Hematopoietic multipotent progenitor cell (in vitro differentiated cells): Measurements from ENCODE around the gene NINL. TPM values are rescaled to one million over a fixed set of nuclear protein-coding genes. Genes with fewer than 3 reads are reported as not detected.
A peak's percentile ranks its signal among the peaks of the same experiment; 100 is the strongest.
"Not testable (repeated sequence)": the region's sequence is repeated elsewhere in the genome, so short reads cannot be mapped to it uniquely, and the experiment has no call there.

ENCODE experiments used
- DNase-seq, 3 donors: peaks; one replicate each; pipeline ENCODE4 v3.0.0-alpha.2; 2011 to 2015; ENCODE audit warnings: low read depth in 2 of 3, low spot score in 2 of 3
- total RNA-seq: library from RNA; depleted of rRNA; stranded (reverse); fragments of >200 nt; gene quantifications from one replicate; pipeline ENCODE4 v1.2.3, GENCODE V29; 2012

Gene NINL
- total RNA-seq, 1 donor = under 0.01 TPM

DNA sequence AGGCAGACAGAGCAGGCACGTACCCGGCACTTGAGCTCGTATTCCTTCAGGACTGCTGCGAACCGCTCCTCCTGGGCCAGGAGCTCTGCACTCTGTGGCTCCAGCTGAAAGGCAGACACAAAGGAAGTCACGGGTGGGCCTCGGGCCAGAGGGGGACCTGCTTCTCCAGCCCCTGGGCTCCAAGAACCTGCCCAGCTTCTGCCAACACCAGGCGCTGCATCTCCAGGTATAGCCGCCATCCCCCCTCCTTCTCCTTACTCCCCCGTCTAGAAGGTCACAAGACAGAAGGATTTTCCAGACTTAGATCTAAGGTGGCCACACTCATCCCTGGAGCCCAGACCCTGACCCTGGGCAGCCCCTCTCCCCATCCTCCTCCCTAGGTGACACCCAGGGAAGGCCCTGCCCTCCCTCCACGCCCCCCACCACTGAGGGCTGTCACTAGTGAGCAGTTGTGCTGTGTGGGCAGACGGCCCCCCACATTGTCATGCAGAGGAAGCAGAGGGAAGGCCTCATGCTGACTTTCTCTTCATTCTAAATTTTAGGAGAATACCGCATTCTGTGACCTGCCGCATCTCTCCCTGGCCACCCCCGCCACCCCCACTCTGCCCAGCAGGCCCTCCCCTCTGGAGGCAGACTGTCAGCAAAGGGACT is 96.0 kb downstream of the NINL start:
- no peak for DNase-seq

DNA sequence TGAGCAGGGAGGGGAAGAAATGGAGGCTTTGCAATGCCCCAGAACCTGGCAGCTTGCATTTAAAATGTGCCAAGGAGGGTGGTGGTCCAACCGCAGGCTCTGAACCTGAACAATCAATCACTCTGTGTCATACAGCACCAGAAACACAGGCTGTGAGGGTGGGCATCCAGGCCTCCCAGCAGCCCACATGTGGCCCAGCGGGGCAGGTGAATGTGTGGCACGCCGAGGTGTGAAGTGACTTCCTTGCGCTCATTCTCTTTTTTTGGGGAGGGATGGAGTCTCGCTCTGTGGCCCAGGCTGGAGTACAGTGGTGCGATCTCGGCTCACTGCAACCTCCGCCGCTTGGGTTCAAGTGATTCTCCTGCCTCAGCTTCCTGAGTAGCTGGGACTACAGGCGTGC is 97.4 kb downstream of the NINL start:
- DNase-seq = no peak

DNA sequence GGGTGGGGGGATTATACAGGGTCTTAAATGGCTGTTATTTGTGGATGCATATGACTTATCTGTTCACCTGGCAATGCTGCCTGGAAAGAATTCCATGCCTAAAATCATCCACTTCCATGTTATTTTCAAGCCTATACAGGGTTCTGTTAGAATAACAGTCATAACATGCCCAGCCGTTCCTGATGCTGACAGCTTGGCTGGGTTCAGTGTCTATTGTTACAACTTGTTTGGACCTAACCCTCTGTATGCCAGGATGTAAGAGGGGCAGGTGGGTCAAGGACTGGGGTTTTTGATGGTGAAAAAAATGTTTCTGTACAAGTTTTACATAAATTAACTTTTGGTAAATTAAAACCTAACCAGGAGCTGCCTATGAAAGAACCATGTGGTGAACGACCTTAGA is 98.0 kb downstream of the NINL start:
- DNase-seq = no peak

- DNase-seq = no peak
These were observed 99.0 kb downstream of the NINL start for GRCh38 chr20:25486377-25486776.

DNA sequence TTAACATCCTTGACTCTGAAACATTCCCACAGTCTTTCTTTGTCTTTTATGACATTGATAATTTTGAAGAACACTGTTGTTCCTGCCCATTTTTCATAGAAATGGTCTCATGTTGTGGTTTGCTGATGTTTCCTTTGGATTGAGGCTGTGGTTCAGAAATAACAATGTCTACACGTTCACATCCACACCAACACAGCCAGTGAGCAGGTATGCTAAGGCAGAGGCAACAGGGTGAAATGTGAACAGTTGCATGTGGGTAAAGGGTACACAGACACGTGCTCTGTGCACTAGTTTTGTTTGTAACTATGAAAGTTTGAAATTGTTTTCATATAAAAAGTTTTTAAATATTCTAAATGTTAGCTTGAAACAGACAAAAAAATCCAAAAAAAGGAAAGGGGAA is 99.5 kb downstream of the NINL start:
- no peak for DNase-seq

DNA sequence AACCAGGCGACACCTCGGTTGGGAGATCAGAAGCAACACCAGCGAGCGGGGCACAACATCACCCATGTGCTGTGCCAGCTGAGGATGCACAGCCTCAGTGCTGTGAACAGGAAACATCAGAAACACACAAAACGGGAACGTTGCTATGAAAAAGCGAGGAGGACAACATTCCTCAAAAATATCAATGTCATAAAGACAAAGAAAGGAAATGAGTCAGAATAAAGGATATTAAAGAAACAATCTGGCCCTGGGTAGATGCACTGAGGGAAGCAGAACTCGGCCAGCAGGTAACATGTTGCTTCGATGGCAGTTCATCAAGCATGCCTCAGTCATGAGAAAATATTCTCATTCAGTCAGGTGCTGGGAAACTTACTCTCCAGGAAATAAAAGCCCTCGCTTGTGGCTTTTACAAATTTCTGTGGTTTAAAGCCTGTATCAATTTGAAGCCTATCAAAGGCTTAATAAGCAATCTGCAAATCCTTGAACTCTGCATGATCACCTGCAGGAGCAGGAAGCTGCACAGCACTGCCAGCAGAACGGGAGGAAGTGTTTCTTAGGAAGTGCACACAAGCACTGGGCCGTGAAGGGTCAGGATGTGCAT is 100.3 kb downstream of the NINL start:
- no peak for DNase-seq

GRCh38 chr20:25484224-25484846 is 101.0 kb downstream of the NINL start:
- no peak for DNase-seq

DNA sequence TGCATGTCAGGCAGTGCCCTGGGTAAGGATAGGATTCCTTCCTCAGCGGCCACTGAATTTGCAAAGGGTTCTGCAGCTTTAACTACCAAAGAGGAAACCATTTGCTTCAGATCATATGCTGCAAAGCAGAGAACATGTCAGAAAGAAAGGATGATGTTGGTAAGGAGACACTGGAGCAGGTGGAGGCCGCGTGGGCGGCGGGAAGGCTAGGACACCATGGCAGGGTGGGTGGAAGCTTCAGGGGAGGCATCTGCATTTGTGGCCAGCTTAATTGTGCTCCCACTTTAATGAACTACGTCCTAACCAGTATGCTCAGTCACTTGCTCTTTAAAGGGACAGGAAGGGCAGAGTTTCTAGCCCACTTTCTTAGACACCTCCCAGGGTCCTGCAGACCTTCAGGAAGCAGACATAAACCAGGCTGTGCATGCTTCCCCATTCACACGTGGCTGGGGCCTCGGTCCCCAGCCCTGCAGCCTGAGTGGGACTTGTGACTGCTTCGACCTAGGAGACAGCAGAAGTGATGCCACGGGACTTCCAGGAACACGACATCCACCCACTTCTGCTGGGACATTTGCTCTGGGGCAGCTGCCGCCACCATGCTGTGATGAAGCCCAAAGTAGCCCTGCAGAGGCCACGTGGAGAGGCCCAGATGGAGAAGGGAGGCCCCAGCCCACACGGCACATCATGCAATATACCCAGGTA is 101.7 kb downstream of the NINL start:
- no peak for DNase-seq

DNA sequence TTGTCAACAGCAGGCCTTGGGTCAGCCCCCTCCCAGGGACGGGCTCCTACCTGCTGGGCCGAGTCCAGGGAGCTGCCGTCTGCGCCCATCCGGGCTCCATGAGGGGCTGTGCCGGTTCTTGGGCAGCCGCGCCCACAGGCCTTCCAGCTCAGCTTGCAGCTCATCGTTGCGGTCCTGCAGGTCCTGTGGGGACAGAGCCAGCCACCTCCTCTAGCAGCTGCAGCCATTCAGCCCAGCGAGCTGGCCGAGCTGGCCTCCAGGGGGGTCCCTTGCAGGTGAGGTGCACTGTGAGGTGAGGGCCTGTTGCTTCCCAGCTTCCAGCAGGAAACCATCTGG is 103.4 kb downstream of the NINL start:
- DNase-seq = no peak

GRCh38 chr20:25481235-25481917 is 104.0 kb downstream of the NINL start:
- no peak for DNase-seq

- no peak for DNase-seq
These were observed 104.5 kb downstream of the NINL start for GRCh38 chr20:25480797-25481196.

DNA sequence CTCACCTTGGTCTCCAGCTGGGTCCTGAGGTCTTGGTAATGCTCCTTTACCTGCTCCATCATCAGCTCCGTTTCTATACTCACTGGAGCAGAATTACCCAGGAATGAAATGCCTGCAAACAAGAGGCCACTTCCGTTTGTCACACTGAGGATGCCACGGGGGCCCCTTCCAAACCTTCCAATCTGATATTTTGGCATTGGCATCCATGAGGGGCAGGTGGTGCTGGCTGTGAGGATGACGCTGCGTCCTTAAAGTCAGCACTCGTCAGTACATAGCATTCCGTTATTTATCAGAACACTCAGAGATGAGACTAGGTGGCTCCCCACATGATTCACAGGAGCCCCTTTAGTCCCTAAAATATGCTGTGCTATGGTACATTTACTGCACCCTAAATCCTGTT is 105.2 kb downstream of the NINL start:
- no peak for DNase-seq

DNA sequence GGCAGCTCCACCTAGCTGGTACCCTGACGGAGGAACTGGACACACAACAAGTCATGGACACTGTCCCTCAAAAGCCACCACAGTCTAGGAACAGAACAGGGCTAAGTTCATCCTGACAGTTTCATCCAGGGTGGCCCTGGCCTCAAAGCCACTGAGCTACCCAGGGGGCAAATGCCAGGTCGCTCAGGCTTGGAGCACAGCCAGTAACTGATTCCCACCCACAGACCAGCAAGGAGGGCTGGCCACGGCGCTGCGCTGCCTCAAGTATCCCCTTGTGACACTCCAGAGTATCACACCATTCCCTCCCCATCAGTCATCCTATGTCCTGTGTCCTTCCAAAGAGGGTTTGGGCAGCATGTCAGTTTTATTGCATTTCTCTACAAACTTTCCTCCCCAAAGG is 105.7 kb downstream of the NINL start:
- no peak for DNase-seq

- DNase-seq = no peak
These were observed 106.3 kb downstream of the NINL start for GRCh38 chr20:25478889-25479568.

GRCh38 chr20:25477014-25477882 is 108.1 kb downstream of the NINL start:
- no peak for DNase-seq

DNA sequence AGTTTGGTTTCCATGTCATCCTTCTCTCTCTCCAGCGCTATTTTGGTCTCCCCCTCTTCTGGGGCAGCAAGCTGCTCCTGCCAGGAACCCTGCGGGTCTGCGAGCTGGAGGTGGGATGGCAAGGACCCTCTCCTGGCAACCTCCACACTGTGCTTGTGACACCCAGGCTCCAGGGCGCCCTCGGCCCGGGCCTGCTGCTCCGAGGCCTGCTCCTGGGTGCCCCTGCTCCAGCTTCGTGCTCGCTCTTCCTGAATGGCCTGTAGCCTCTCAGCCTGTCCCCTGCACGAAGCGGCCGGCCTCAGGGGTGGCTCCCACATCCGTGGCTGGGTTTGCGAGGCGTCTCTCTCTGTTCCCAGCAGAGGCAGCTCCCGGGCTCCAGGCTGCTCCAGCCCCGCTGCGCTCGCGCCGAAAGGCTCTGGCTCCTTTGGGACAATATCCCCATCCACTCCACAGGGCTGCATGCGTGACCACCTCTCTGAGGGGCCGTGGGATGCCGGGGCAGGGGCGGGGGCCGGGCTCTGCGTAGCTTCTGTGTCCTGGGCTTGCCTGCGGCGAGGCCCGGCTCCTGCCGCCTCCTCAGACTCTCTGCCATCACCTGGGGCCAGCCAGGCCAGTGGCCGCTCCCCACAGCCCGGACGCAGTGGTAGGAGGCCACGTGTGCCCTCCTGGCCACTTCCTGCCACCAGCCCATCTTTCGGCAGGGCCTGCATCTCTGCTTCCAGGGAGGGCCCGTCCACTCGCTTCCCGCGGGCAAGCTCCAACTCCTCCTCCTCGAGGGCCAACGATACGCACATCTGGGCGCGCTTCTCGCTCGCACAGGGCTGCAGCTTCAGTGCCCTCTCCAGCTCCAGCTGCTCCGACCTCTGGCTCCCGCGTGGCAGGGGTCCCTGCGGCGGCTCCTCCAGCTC is 109.0 kb downstream of the NINL start:
- DNase-seq = no peak

DNA sequence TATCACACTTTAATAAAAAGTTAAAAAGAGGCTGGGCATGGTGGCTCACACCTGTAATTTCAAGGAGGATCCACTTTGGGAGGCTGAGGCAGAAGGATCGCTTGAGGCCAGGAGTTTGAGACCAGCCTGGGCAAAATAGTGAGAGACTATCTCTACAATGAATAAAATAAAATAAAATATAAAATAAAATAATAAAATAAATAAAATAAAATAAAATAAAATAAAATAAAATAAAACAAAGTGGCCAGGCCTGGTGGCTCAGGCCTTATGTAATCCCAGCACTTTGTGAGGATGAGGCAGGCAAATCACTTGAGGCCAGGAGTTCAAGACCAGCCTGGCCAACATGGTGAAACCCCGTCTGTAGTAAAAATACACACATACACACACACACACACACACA is 112.0 kb downstream of the NINL start:
- not testable (repeated sequence) for DNase-seq

DNA sequence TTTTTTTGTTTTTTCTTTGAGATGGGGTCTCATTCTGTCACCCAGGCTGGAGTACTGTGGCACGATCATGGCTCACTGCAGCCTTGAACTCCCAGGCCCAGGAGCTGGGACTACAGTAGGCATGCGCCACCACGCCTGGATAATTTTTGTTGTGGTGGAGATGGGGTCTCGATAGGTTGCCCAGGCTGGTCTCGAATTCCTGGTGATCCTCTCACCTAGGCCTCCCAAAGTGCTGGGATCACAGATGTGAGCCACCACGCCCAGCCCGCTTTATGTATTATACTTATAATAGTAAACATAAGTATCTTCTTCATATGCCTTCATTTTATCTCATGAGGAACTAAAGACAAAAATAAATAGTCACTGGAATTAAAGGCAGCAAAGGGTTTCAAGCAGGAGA is 114.3 kb downstream of the NINL start:
- no peak for DNase-seq

DNA sequence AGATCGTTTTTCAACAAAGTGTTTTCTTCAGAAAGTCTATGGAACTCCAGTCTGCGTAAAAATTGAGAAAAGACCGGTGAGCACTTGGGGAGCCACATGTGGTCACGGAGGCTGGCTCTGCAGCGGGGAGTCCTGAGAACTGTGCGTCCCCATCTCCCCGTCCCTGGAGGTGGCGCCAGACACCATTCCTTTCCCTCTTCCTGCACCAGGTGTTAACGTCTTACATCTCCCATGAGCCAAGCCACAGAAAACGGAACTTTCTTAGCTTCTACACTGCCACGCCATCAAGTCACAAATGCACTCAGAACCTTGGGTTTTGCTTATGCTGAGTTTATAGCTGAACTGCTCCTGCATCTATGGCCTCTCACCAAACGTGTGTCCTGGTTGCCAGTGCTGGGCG is 115.3 kb downstream of the NINL start:
- DNase-seq = peak in 2 of 3 donors; percentile 43 to 56
